ENCODE measurements around the gene GRM3. TPM values are rescaled to one million over a fixed set of nuclear protein-coding genes. Genes with fewer than 3 reads are reported as not detected.

GRM3 gene
- polyA plus RNA-seq, 4 donors = 0.10 to 0.27 TPM; not detected in 2

GRCh38 chr7:86765931-86766330 is 122.2 kb downstream of the GRM3 start:
- Histone ChIP-seq H3K27me3 (ENCODE audit: control insufficient read depth in 3 of 3, insufficient read depth in 3 of 3, low read length in 3 of 3) (no peaks in the 10 kb centered on the region), H3K4me1 (ENCODE audit: control insufficient read depth in 3 of 3, insufficient read depth in 2 of 3, low read depth in 1 of 3, low read length in 2 of 3) (no peaks in the 10 kb centered on the region), H3K9me3 (ENCODE audit: control insufficient read depth in 2 of 2, insufficient read depth in 1 of 2, low read depth in 1 of 2, low read length in 1 of 2) (no peaks in the 10 kb centered on the region), H3K4me3 (ENCODE audit: low read depth in 1 of 3, low read length in 3 of 3) (no peak overlapping the region), H3K36me3 (ENCODE audit: control insufficient read depth in 3 of 3, insufficient read depth in 2 of 3, low read depth in 1 of 3, low read length in 3 of 3) (no peaks in the 10 kb centered on the region), H3K27ac (ENCODE audit: low read depth in 1 of 3, low read length in 2 of 3) (no peak overlapping the region)
- FAIRE-seq (no peak), DNase-seq (no peak)
- WGBS, 3 donors = 44 to 66% (median 55%) methylated on average over 2 of the region's 2 CpGs

GRCh38 chr7:86768394-86768793 is 124.7 kb downstream of the GRM3 start:
- 72 to 79% (median 76%) methylated on average over 1 of the region's 1 CpG for WGBS, 3 donors
- H3K36me3 ChIP-seq (ENCODE audit: control insufficient read depth in 3 of 3, insufficient read depth in 2 of 3, low read depth in 1 of 3, low read length in 3 of 3) = no peaks in the 10 kb centered on the region
- H3K27me3 ChIP-seq (ENCODE audit: control insufficient read depth in 3 of 3, insufficient read depth in 3 of 3, low read length in 3 of 3) = no peaks in the 10 kb centered on the region
- H3K4me1 ChIP-seq (ENCODE audit: control insufficient read depth in 3 of 3, insufficient read depth in 2 of 3, low read depth in 1 of 3, low read length in 2 of 3) = no peaks in the 10 kb centered on the region
- FAIRE-seq (no peak), DNase-seq (no peak)
- no peaks in the 10 kb centered on the region for H3K9me3 ChIP-seq (ENCODE audit: control insufficient read depth in 2 of 2, insufficient read depth in 1 of 2, low read depth in 1 of 2, low read length in 1 of 2)
- H3K27ac ChIP-seq (ENCODE audit: low read depth in 1 of 3, low read length in 2 of 3) = no peak overlapping the region
- H3K4me3 ChIP-seq (ENCODE audit: low read depth in 1 of 3, low read length in 3 of 3) = no peak overlapping the region

GRCh38 chr7:86768967-86769760 is 125.5 kb downstream of the GRM3 start:
- Histone ChIP-seq H3K4me1 (ENCODE audit: control insufficient read depth in 3 of 3, insufficient read depth in 2 of 3, low read depth in 1 of 3, low read length in 2 of 3) (no peaks in the 10 kb centered on the region), H3K9me3 (ENCODE audit: control insufficient read depth in 2 of 2, insufficient read depth in 1 of 2, low read depth in 1 of 2, low read length in 1 of 2) (no peaks in the 10 kb centered on the region), H3K27ac (ENCODE audit: low read depth in 1 of 3, low read length in 2 of 3) (no peak overlapping the region), H3K27me3 (ENCODE audit: control insufficient read depth in 3 of 3, insufficient read depth in 3 of 3, low read length in 3 of 3) (no peaks in the 10 kb centered on the region), H3K4me3 (ENCODE audit: low read depth in 1 of 3, low read length in 3 of 3) (no peak overlapping the region), H3K36me3 (ENCODE audit: control insufficient read depth in 3 of 3, insufficient read depth in 2 of 3, low read depth in 1 of 3, low read length in 3 of 3) (no peaks in the 10 kb centered on the region)
- FAIRE-seq (no peak), DNase-seq (no peak)
- 59 to 68% (median 63%) methylated on average over 4 of the region's 4 CpGs for WGBS, 3 donors

GRCh38 chr7:86773309-86773708 is 129.6 kb downstream of the GRM3 start:
- Histone ChIP-seq H3K36me3 (ENCODE audit: control insufficient read depth in 3 of 3, insufficient read depth in 2 of 3, low read depth in 1 of 3, low read length in 3 of 3) (no peaks in the 10 kb centered on the region), H3K27me3 (ENCODE audit: control insufficient read depth in 3 of 3, insufficient read depth in 3 of 3, low read length in 3 of 3) (no peaks in the 10 kb centered on the region), H3K27ac (ENCODE audit: low read depth in 1 of 3, low read length in 2 of 3) (no peak overlapping the region), H3K9me3 (ENCODE audit: control insufficient read depth in 2 of 2, insufficient read depth in 1 of 2, low read depth in 1 of 2, low read length in 1 of 2) (no peaks in the 10 kb centered on the region), H3K4me1 (ENCODE audit: control insufficient read depth in 3 of 3, insufficient read depth in 2 of 3, low read depth in 1 of 3, low read length in 2 of 3) (no peaks in the 10 kb centered on the region), H3K4me3 (ENCODE audit: low read depth in 1 of 3, low read length in 3 of 3) (no peak overlapping the region)
- no peak for FAIRE-seq
- no peak for DNase-seq

- no peak overlapping the region for H3K27ac ChIP-seq (ENCODE audit: low read depth in 1 of 3, low read length in 2 of 3)
- no peak overlapping the region for H3K4me3 ChIP-seq (ENCODE audit: low read depth in 1 of 3, low read length in 3 of 3)
- no peaks in the 10 kb centered on the region for H3K9me3 ChIP-seq (ENCODE audit: control insufficient read depth in 2 of 2, insufficient read depth in 1 of 2, low read depth in 1 of 2, low read length in 1 of 2)
- no peak for DNase-seq
- H3K27me3 ChIP-seq (ENCODE audit: control insufficient read depth in 3 of 3, insufficient read depth in 3 of 3, low read length in 3 of 3) = no peaks in the 10 kb centered on the region
- no peaks in the 10 kb centered on the region for H3K36me3 ChIP-seq (ENCODE audit: control insufficient read depth in 3 of 3, insufficient read depth in 2 of 3, low read depth in 1 of 3, low read length in 3 of 3)
- H3K4me1 ChIP-seq (ENCODE audit: control insufficient read depth in 3 of 3, insufficient read depth in 2 of 3, low read depth in 1 of 3, low read length in 2 of 3) = no peaks in the 10 kb centered on the region
- FAIRE-seq = no peak
Observed at GRCh38 chr7:86775203-86775602, 131.5 kb downstream of the GRM3 start.

GRCh38 chr7:86776136-86776535 is 132.4 kb downstream of the GRM3 start:
- no peak for FAIRE-seq
- DNase-seq = no peak
- no peaks in the 10 kb centered on the region for H3K9me3 ChIP-seq (ENCODE audit: control insufficient read depth in 2 of 2, insufficient read depth in 1 of 2, low read depth in 1 of 2, low read length in 1 of 2)
- H3K36me3 ChIP-seq (ENCODE audit: control insufficient read depth in 3 of 3, insufficient read depth in 2 of 3, low read depth in 1 of 3, low read length in 3 of 3) = no peaks in the 10 kb centered on the region
- H3K4me1 ChIP-seq (ENCODE audit: control insufficient read depth in 3 of 3, insufficient read depth in 2 of 3, low read depth in 1 of 3, low read length in 2 of 3) = no peaks in the 10 kb centered on the region
- no peak overlapping the region for H3K27ac ChIP-seq (ENCODE audit: low read depth in 1 of 3, low read length in 2 of 3)
- WGBS, 3 donors = 16 to 34% (median 33%) methylated on average over 1 of the region's 1 CpG
- H3K27me3 ChIP-seq (ENCODE audit: control insufficient read depth in 3 of 3, insufficient read depth in 3 of 3, low read length in 3 of 3) = no peaks in the 10 kb centered on the region
- no peak overlapping the region for H3K4me3 ChIP-seq (ENCODE audit: low read depth in 1 of 3, low read length in 3 of 3)

GRCh38 chr7:86778271-86778670 is 134.6 kb downstream of the GRM3 start:
- H3K4me3 ChIP-seq (ENCODE audit: low read depth in 1 of 3, low read length in 3 of 3) = no peak overlapping the region
- no peak overlapping the region for H3K27ac ChIP-seq (ENCODE audit: low read depth in 1 of 3, low read length in 2 of 3)
- no peaks in the 10 kb centered on the region for H3K9me3 ChIP-seq (ENCODE audit: control insufficient read depth in 2 of 2, insufficient read depth in 1 of 2, low read depth in 1 of 2, low read length in 1 of 2)
- FAIRE-seq (no peak), DNase-seq (no peak)
- H3K4me1 ChIP-seq (ENCODE audit: control insufficient read depth in 3 of 3, insufficient read depth in 2 of 3, low read depth in 1 of 3, low read length in 2 of 3) = no peaks in the 10 kb centered on the region
- no peaks in the 10 kb centered on the region for H3K36me3 ChIP-seq (ENCODE audit: control insufficient read depth in 3 of 3, insufficient read depth in 2 of 3, low read depth in 1 of 3, low read length in 3 of 3)
- no peaks in the 10 kb centered on the region for H3K27me3 ChIP-seq (ENCODE audit: control insufficient read depth in 3 of 3, insufficient read depth in 3 of 3, low read length in 3 of 3)

GRCh38 chr7:86784765-86785164 is 141.1 kb downstream of the GRM3 start:
- Histone ChIP-seq H3K27ac (ENCODE audit: low read depth in 1 of 3, low read length in 2 of 3) (no peak overlapping the region), H3K27me3 (ENCODE audit: control insufficient read depth in 3 of 3, insufficient read depth in 3 of 3, low read length in 3 of 3) (no peaks in the 10 kb centered on the region), H3K9me3 (ENCODE audit: control insufficient read depth in 2 of 2, insufficient read depth in 1 of 2, low read depth in 1 of 2, low read length in 1 of 2) (peaks cover 0 to 4% of the 10 kb centered on the region in 2 donors), H3K4me1 (ENCODE audit: control insufficient read depth in 3 of 3, insufficient read depth in 2 of 3, low read depth in 1 of 3, low read length in 2 of 3) (no peaks in the 10 kb centered on the region), H3K4me3 (ENCODE audit: low read depth in 1 of 3, low read length in 3 of 3) (no peak overlapping the region), H3K36me3 (ENCODE audit: control insufficient read depth in 3 of 3, insufficient read depth in 2 of 3, low read depth in 1 of 3, low read length in 3 of 3) (no peaks in the 10 kb centered on the region)
- FAIRE-seq = no peak
- no peak for DNase-seq
- 70 to 80% (median 73%) methylated on average over 2 of the region's 2 CpGs for WGBS, 3 donors

- no peak for DNase-seq
- Histone ChIP-seq H3K9me3 (ENCODE audit: control insufficient read depth in 2 of 2, insufficient read depth in 1 of 2, low read depth in 1 of 2, low read length in 1 of 2) (peaks cover 0 to 4% of the 10 kb centered on the region in 2 donors), H3K27ac (ENCODE audit: low read depth in 1 of 3, low read length in 2 of 3) (no peak overlapping the region), H3K27me3 (ENCODE audit: control insufficient read depth in 3 of 3, insufficient read depth in 3 of 3, low read length in 3 of 3) (no peaks in the 10 kb centered on the region), H3K4me1 (ENCODE audit: control insufficient read depth in 3 of 3, insufficient read depth in 2 of 3, low read depth in 1 of 3, low read length in 2 of 3) (no peaks in the 10 kb centered on the region), H3K4me3 (ENCODE audit: low read depth in 1 of 3, low read length in 3 of 3) (no peak overlapping the region), H3K36me3 (ENCODE audit: control insufficient read depth in 3 of 3, insufficient read depth in 2 of 3, low read depth in 1 of 3, low read length in 3 of 3) (no peaks in the 10 kb centered on the region)
- FAIRE-seq = no peak
- WGBS, 3 donors = 71 to 77% (median 75%) methylated on average over 3 of the region's 3 CpGs
Observed at GRCh38 chr7:86785641-86786040, 141.9 kb downstream of the GRM3 start.

All from small intestine (tissue), 7 donors.